Measurements from ENCODE around the gene AMFR. TPM values are rescaled to one million over a fixed set of nuclear protein-coding genes. Genes with fewer than 3 reads are reported as not detected.
A peak's percentile ranks its signal among the peaks of the same experiment; 100 is the strongest.

Gene AMFR
- total RNA-seq, 1 donor from 2014 or later = 119 TPM

DNA sequence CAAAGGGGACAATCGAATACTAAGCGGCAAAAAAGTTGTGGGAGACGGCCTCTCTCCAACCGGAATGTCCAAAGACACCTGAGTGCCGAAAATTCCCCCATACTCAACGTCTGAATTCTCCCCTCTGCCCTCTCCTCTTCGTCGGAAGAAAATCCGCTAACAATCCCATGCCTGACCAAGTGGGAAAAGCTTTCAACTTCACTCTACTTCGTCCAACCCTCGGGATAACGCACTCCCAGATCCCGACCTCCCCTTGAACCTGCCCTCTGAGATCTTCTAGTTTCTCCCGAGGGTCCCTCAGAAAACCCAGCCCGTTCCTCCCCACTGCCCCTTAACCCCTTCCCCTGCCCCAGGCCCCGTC lies 961 bp downstream of the AMFR start:
- no peak for DNase-seq (ENCODE audit: low read depth)
- TF ChIP-seq, protein P1, sequence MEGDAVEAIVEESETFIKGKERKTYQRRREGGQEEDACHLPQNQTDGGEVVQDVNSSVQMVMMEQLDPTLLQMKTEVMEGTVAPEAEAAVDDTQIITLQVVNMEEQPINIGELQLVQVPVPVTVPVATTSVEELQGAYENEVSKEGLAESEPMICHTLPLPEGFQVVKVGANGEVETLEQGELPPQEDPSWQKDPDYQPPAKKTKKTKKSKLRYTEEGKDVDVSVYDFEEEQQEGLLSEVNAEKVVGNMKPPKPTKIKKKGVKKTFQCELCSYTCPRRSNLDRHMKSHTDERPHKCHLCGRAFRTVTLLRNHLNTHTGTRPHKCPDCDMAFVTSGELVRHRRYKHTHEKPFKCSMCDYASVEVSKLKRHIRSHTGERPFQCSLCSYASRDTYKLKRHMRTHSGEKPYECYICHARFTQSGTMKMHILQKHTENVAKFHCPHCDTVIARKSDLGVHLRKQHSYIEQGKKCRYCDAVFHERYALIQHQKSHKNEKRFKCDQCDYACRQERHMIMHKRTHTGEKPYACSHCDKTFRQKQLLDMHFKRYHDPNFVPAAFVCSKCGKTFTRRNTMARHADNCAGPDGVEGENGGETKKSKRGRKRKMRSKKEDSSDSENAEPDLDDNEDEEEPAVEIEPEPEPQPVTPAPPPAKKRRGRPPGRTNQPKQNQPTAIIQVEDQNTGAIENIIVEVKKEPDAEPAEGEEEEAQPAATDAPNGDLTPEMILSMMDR (conservative IDR thresholded peaks at IDR 0.05; ENCODE audit: low read depth, low read length) = no peak
- H3K4me3 ChIP-seq (ENCODE audit: low read depth, low read length) = peak overlapping the region; percentile 70

DNA sequence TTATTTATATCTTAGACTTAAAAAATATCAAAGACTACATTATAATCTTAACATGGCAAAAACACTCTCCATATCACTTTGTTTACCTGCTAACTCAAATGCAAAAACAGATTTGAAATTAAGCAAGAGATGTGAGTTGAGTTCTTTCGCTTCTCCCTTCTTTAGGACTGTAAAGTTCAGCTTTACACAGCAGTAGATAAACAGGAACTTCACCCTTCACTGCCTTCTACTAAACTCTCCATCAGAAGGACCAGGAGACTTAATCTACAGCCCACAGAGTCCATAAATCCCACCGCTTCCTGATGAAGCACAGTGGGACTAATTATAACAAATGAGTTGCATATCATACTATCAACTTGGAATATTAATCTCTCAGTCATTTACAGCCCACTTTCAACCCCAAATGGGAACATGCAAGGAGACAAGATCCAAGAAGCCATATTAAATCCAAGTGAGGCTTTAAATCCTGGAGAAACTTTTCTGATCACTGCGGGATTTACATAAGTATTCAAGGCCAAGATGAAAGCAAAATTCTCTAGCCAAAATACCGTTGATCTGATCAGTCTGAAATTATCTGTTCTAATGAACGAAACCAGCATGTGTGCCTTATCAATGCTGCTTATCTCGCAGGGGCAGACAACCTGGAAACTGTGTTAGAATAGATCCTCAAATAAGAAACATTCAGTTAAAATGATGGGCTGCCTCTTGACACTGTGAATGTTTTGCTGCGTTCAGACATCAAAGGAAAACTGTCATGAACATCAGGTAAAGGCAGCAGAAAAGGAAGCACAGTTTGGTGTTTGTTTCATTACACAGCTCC lies 1.6 kb downstream of the AMFR start:
- no peak for DNase-seq (ENCODE audit: low read depth)
- H3K4me3 ChIP-seq (ENCODE audit: low read depth, low read length) = peak overlapping the region; percentile 70
- TF ChIP-seq, protein P1 (conservative IDR thresholded peaks at IDR 0.05; ENCODE audit: low read depth, low read length) = no peak

DNA sequence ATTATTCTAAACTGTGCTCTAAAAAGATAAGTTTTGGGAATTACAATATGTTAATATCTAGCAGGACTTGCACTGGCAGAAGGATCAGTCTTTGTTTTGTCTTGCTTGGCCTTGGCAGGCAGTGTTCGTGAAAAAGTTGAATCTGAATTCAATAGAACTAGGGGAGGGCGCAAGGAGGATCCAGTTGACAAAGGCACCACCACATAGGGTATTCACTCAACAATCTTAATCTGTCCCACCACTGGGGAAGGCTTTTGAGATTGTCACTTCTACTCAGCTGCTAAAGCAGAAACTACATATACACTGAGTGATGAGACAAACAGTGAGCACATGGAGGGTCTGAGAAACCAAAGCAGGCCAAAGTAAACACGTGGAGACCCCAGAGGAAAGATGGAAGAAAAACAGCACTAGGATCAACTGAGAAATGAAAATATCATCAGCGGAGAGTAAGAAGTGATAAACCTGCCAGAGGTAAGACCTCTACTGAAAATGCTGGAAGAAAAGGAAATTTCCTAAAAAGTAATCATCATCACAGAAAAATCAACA lies 2.4 kb downstream of the AMFR start:
- H3K4me3 ChIP-seq (ENCODE audit: low read depth, low read length) = no peak overlapping the region
- DNase-seq (ENCODE audit: low read depth) = no peak
- TF ChIP-seq, protein P1 (conservative IDR thresholded peaks at IDR 0.05; ENCODE audit: low read depth, low read length) = no peak

DNA sequence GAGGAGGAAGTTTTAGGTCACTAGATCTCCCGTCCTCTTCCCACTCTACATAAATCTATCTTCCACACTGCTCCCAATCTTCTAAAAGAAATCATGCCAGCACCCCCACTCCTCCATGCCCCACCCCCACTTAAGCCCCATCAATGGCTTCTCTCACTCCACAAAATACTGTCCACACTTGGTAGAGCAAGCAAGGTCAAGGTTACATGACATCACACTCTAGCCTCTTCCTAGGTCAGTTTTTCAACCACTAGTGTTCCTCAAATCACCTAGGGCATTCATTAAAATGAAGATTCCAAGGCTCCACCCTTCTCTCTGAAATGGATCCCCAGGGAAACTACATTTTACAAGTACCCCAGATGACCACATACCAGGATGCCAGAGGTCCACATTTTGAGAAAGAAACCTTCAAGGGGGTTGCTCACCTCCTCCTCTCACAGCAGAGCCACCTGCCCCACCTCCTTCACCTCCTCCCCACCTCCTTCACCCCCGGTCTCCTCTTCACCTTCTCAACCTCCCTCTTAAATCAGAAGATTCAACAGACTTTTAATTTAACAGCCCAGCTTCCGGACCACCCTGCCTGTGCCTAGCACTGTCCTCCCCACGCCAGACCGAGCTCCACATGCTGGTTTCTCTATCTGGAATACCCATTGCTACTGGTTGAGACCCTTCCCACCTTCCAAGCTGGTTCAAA lies 3.2 kb downstream of the AMFR start:
- no peak for DNase-seq (ENCODE audit: low read depth)

DNA sequence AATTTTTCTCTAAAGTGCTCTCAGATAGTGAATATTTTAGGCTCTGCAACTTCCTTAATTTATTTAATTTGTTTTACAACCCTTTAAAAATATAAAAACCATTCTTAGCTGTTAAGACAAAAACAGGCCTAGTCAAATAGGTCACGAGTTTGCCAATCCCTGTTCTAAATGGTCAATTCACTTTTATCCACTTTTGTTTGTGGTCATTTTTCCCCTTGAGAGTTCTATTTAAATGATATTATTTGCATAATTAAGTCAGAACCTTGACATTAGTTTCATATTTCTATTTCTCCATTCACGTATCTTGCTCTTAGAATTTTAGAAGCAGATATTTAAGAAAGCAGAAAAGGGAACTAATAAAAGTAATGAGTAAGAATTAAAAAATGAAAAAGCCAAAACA lies 4.0 kb downstream of the AMFR start:
- DNase-seq (ENCODE audit: low read depth) = no peak
- no peak overlapping the region for H3K4me3 ChIP-seq (ENCODE audit: low read depth, low read length)
- TF ChIP-seq, protein P1 (conservative IDR thresholded peaks at IDR 0.05; ENCODE audit: low read depth, low read length) = no peak

More for the DNA sequence above, 3.2 kb downstream of the AMFR start:
- TF ChIP-seq, protein P1 (conservative IDR thresholded peaks at IDR 0.05; ENCODE audit: low read depth, low read length) = no peak
- no peak overlapping the region for H3K4me3 ChIP-seq (ENCODE audit: low read depth, low read length)

DNA sequence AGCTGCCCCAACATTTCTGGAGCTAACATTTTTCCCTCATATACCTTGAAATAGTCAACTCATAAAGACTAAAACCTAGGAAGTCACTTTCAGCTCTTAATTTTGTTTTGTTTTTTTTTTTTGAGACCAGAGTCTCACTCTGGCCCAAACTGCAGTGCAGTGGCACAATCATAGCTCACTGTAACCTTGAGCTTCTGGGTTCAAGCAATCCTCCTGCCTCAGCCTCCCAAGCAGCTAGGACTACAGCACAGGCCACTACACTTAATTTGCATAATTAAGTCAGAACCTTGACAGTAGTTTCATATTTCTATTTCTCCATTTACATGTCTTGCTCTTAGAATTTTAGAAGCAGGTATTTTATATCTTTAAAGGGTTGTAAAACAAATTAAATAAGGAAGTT lies 4.7 kb downstream of the AMFR start:
- no peak overlapping the region for H3K4me3 ChIP-seq (ENCODE audit: low read depth, low read length)
- no peak for DNase-seq (ENCODE audit: low read depth)
- TF ChIP-seq, protein P1 (conservative IDR thresholded peaks at IDR 0.05; ENCODE audit: low read depth, low read length) = no peak
